GM19468 (cell line): ENCODE results near the gene MEF2D.

Experiments
- ATAC-seq: cut with Tn5 transposase; IDR thresholded peaks from one replicate; pipeline ENCODE4 v1.9.1; 2021; ENCODE audit warnings: mild to moderate bottlenecking, moderate library complexity, moderate number of reproducible peaks; ENCODE audit not compliant: unreplicated experiment; ENCODE audit errors: extremely low read depth

Gene MEF2D

DNA sequence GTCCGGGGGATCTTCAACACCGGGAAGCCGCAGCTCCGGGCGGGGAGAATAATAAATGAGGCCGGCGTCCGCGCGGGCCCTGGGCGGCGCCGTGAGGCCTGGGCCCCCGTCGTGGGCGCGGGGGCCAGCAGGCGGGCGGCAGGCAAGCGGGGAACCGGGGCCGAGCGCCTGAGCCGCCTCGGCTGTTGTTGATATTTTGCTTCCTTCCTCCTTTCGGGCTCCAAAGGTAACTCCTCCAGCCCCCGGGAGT lies at the start of gene MEF2D:
Gene MEF2D (minus strand): TSS at position 233 of the 250 bp plus-strand sequence. CDS start 17,483 bp downstream, outside the sequence.
- ATAC-seq, result no peak

DNA sequence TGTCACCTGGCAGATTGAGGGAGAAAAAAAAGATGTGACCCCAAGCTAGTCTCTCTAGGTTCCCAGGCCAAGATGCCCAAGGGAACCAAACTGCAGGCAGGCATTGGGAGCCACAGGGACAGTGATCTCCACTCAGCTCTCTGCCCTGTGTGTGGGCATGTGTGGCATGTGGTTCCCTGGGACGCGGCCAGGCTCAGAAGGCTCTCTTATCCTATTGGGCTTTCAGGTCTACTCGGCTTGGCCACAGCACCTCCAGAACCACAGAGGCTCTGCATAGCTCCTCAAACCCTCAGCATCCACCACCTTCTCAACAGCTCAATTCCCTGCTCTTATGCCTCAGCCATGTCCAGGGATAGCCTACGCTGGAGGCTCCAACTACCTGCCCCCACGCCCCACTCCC lies 49.8 kb upstream of the MEF2D start:
- ATAC-seq, result no peak

DNA sequence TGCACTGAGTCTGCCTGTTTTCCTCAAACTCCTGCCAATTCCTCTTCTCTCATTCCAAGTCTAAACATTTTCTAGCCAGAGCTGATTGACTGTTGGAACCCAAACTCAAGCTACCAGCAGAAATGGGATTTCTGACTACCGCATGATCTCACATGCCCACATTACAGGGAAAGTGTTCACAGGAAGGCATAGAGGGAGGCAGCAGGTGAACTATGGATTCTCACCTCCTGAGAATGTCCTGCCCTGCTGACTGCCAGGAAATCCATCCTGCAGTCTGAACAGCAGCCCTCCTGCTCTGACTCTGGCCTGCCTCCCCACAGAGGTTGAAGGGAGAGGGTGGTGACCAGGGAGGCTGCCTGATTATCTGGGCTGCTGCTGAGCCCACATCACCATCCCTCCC lies 49.3 kb upstream of the MEF2D start:
- no peak for ATAC-seq

DNA sequence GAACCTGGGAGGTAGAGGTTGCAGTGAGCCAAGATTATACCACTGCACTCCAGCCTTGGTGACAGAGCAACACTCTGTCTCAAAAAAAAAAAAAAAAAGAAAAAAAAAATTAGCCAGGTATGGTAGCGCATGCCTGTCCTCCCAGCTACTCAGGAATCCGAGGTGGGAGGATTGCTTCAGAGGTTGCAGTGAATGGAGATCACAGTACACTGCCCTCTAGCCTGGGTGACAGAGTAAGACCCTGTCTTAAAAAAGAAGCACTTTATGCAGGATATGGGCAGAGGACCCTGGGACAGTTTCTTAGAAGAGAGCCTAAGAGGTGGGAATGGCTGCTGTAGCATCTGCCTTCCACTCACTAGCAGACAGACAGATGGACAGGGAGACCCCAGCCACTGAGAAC lies 48.8 kb upstream of the MEF2D start:
- ATAC-seq, result no peak

DNA sequence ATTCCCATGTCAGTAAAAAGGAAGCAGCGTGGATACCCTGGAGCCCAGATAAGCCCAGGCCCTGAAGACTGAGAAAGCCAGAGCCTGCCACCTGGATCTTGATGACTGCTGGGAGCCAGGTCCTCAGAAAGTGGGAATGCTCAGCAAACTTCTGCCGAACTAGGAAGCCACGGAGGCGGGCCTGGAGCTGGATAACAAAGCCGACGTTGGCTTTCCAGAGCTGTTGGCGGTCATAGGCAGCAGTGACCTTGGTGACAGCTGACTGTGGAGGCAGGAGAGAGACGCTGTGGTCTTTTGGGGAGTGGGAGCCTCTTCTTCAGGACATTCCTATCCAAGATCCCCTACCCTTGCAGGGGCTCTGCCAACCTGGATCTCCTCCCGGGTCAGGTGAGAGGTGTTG lies 47.4 kb upstream of the MEF2D start:
- ATAC-seq, result no peak

DNA sequence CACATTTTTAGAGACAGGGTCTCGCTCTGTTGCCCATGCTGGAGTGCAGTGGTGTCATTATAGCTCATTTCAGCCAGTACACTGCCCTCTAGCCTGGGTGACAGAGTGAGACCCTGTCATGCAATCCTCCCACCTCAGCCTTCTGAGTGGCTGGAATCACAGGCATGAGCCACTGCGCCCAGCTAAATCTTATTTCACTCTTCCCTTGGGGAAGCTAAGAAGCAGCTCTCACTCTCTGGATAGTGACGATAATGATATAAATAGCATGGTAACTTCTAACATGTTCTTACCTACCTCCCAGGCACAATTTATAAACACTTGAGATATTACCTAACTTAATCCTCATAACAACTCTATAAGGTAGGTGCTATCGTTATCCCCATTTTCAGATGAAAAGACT lies 46.9 kb upstream of the MEF2D start:
- ATAC-seq, result no peak

DNA sequence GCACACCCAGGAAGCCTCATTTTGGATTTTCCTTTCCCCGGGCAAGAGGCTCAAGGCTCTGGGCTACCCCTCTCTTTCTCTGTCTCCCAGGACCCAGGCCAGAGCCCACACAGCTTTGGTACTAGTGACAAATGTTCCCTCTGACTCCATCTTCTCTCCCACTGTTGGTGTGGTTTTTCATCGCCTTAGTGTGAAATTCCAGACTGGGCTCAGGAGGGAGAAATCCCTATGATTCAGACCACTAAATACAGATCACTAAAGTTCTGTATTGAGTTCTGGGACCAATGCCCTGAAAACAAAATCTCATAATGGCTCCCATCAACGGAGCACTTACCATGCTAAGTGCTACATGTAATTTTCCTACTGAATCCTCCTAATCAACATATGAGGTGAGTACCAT lies 45.7 kb upstream of the MEF2D start:
- no peak for ATAC-seq

DNA sequence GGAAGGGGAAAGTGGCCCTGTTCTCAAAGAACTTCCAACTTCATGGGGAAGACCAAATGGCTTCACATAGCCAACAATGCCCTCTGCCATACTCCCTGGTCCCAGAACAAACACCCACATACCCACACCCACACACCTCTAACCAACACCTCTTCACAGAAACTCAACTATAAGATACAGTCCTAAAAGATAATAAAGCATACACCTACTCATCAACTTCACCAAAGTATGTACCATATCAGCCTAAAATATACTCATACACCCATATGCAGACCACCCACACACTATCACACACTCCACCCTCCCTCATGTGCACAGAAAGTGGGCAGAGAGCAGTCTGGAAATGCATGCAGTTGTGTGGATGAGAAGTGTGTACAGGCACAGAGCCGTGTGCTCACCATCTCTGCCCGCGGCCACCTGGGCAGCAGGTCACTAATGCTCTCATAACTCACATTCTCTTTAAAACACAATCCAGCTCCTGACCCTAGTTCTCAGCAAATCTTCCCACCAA lies 44.1 kb upstream of the MEF2D start:
- ATAC-seq, result no peak

DNA sequence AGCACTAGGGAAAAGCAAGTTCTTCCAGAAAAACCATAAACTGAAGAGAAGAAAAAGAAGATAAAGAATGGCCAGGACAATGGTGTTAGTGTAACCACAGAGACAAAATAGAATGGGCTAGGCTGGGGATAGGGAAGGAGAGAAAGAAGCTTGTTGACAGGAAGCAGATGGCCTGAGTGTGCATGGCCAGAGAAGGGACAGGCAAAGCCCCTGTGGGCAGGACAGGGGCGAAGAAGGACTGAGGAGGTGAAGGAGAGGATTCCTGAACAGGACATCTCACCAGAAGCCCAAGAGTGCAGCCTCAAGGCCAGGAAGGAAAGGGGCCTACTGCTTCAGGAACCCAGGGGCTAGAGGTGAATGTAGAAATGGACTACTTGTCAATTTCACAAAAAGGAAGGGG lies 42.5 kb upstream of the MEF2D start:
- ATAC-seq, result no peak

DNA sequence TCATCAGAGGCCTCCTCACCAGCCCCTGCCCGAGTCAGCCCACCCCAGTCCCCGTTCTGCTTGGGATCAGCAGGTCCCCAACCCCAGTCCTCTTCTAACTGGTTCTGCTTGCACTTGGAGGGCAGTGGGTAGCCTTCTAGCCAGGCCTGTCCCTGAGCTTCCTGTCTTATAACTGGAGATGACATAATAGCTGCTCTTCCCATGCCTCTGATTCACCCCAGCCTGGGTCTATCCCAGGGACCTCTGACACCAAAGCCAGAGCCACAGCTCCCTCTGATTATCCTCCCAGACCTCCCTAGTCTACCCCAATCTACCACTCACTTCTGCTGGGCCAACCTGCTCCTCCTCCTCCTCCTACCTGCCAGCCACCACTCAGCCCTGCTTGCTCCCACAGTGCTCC lies 40.4 kb upstream of the MEF2D start:
- no peak for ATAC-seq

DNA sequence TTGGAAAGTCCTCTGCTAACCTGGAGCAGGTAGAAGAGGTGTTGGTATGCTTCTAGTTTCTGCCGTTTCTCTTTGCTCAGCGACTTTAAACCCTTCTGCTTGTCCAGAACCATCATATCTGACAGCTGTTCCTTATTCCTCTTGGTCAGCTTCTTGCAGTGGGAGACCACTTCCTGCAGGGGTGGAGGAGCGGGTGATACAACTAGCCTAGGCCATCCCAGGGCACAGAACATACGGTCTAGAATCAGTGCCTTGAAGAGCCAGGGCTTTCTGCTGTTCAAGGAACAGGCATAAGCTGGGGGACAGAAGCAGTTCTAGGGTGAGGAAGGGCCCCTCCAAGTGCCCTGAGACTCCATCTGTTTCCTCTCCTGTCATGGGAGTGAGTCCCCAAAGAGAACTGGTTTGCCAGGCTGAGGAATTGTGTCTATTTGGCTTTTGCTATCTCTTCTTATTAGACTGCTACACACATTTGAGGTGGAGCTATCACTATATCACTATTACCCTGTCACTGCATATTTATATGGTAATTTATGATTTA lies 39.3 kb upstream of the MEF2D start:
- no peak for ATAC-seq

DNA sequence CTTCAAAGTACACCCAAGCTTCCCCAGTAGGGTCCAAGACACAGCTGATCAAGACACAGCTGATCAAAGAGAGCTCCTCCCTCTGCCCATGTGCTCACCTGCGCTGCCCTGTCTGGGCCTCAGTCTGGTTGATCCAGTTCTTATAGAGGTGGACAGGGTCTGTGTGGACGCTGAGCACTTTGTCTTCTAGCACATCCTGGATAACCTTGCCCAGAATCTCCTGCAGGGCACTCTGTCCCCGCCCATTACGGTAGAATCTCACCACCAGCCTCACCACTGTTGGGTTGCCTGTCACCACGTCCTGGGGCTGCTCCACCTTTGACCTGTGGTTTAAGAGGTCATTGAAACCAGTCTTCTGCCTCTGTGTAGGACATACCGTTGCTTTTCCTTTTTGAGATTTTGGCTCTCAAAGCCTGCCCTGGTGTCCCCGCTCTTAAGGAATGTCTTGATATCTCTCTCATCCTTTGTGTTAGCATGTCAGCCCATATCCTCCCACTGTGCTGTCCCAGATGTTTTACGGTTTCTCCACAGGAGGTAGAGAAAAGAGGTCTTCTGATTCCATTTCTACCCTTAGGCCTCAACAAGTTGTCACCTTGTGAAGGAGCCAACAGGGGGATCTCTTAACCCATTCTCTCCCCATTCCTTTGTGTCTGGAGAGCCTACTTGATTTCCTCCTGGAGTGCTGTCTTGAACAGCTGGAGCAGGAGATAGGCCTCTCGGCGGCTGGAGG lies 38.3 kb upstream of the MEF2D start:
- ATAC-seq, result no peak

DNA sequence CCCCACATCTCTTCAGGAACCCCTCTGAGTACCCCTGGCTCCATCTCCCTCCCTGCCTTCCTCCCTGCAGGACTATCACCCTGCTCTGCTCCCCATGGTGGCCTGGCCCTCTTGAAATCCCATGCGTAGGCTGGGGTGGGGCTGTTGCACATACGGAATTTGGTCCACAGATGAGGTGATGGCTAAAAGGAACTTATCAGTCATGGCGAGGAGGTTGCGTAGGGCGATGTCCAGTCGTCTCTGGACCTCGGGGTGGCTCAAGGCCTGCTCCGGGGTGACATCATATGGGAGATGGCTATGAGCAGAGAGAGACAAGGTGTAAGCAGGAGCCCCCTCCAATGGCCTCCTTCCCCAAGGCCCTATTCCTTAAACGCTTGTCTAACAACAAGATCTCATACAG lies 36.5 kb upstream of the MEF2D start:
- no peak for ATAC-seq

DNA sequence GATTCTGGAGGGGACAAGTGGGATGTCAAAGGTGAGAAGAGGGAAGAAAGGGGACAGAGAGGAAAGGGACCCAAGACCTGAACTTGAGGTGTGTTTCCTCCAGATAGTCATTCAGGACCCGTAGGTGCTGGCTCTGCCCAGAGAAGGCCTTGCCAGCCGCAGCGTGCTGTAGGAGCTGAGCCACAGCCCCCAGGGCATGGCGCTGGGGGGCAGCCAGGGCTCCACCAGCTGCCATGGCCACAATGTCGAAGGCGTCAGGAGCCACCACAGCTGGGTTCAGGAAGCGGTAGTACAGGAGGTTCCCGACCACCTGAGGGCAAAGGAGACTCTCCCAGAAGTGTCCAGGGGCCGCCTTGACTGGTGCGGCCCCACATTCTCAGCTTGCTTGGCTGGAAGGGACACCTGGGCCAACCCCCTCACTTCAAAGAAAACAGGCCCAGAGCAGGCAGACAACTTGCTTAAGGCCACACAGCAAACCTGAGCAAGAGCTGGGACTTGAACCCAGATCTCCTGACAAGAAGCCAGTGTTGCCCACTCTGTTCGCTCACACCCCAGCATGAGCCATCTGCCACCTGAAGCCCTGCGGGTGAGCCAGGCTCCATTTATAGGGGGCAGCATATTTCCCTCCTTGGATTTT lies 34.0 kb upstream of the MEF2D start:
- ATAC-seq, result no peak

DNA sequence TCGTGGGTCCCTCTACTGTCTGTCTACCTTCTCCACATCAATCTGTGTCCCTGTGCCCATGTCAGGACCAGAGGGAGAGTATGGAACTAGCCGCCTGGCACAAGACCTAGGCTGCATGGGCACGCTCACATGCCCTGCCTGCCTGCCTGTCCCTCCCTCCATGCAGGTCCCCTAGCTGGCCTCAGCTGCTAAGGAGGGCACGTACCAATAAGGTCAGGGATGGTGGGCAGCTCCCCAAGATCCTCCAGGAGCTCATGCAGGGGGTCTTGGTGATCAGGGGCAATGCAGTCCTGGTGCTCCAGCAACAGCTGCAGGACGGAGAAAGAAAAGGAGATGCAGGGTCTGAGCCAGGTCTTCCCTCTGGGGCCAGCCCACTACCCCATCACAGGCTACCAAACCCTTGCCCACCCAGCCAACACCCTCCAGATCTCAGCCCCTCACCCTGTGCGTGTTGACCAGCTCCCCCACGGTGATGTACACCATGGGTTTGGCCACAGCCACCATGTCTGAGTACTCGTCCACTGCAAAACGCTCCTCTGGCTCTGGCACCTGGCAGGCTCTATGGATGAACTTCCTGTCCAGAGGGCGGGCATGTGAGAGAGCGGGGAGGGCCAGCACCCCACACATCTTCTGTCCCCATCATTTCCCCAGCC lies 33.1 kb upstream of the MEF2D start:
- ATAC-seq, result no peak

DNA sequence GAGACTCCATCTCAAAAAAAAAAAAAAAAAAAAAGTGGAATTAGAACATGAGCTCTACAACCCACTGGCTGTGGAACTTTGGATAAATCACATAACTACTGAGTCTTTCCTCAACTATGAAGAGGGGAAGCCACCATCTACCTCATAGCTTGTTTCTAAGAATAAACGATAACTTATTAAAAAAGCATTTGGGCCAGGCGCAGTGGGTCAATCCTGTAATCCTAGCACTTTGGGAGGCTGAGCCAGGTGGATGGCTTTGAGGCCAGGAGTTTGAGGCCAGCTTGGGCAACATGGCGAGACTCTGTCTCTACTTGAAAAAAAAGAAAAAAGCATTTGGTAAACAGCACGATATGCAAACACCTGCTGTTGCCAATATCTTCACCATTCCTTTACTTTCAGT lies 31.8 kb upstream of the MEF2D start:
- no peak for ATAC-seq

DNA sequence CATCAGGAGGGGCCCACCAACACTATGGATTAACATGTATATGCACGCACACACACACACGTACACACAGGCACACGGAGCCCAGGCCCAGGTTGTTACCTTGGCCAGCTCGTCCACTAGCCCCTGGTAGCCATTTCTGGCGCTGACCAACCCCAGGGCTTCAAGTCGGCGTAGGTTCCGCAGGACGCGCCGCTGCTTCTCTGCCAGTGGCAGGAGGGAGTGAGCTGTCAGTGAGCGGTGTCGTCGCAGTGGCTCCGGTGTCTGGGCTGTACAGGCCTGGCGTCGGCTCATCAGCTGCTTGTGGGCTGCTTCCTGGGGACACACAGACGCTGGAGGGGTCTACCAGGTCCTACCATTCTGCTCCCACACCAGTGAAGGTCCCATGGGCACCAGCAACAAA lies 29.4 kb upstream of the MEF2D start:
- no peak for ATAC-seq

DNA sequence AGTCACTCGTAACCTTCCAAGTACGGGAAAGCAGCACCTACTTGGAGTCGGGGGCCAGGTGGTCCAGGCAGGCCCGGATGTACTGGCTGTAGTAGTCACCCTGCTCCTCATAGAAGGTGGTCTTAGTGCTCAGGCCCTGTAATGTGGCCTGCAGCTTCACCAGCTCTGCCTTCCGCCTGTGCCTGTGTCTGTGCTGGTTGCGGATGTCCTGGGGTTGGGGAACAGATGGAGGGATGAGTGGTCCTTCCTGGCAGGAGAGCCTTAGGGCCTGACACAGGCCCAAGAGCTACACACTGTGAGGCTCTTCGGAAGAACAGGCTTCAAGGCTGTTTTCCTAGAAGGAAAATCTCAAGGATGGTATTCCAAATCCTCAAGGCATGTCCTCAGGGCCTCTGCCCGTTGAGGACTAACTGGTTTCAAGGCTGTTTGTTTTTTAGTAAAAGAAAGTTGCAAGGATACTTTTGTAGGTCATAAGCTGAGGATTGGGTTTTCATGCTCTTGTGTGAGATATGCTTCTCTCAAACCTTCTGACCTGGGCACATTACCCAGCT lies 28.4 kb upstream of the MEF2D start:
- no peak for ATAC-seq

DNA sequence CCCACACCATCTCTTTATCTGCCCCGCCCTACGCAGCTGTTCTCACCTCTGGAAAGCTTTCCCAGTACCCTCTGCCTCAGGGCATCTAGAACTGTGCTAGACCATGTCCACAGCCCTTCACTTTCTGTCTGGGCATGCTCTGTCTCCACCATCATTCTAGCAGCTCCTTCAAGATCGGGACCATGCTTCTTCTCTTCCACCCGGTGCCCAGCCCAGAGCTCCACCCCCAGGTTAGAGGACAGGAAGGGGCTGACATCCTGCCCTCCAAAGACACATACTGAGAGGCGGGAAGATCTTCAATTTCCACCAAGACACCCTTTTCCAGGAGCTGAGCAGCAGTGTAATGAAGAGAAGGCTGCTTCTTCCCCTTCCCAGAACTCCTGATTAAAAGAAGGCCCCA lies 27.7 kb upstream of the MEF2D start:
- no peak for ATAC-seq

DNA sequence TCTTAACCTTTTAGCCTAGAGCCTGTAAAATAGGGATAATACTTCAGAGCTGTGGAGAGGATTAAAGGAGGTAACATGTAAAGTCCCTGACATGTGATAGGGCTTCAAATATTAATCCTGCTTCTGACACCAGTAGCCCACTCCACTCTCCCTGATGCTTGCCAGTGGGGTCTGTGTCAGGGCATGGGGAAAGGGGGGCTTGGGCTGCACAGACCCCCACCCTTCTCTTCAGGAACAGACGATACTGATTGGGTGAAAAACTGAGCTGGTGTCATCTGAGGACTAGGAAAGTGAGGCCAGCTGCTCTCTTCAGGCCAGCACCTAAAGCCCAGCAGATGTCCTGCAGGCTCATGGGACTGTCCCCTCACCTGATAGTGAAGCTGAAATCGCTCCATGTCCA lies 27.0 kb upstream of the MEF2D start:
- ATAC-seq, result no peak

DNA sequence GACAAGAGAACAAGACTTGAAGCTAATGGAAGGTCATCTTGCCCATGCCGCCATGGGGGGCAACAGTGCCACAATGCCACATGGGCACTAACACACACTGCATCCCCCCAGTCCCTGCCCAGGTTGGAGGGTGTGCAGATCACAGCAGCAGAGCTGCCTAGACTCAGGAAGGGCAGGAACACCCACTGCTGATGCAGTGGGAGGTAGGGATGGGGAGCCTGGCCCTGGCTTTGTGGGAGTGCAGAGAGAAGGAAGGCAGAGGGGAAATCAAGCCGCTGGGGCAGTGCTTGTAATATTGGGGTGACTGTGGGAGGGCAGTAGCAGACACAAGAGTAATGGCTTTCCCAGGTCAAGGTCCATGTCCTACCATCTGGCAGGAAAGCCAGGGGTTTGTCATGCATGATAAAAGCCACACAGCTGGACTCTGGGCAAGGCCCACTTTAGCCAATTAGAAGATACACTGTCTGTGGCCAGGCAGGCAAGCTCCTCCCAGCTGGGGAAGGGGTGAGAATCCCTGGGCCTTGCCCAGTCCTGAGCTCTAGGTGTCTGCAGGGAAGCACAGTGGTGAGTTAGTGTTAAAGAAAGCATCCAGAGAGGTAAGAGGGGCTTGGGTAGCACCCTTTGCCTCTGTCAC lies 25.4 kb upstream of the MEF2D start:
- ATAC-seq, result no peak
